H7 (cell line): ENCODE data around the gene MSANTD3. TPM values are rescaled to one million over a fixed set of nuclear protein-coding genes. Genes with fewer than 3 reads are reported as not detected.

Experiments
- DNase-seq: peaks from one replicate; pipeline ENCODE4 v3.0.0; 2012
- H3K27me3 ChIP-seq: 2 replicates; pipeline ENCODE4 v1.6.0; 2011; ENCODE audit warnings: mild to moderate bottlenecking, low read length; ENCODE audit not compliant: control insufficient read depth, insufficient read depth
- H3K36me3 ChIP-seq: replicated peaks from 2 replicates; pipeline ENCODE4 v1.5.1; 2011; ENCODE audit warnings: low read length; ENCODE audit not compliant: control insufficient read depth, insufficient read depth
- H3K4me3 ChIP-seq: 2 replicates; pipeline ENCODE4 v1.5.1; 2011; ENCODE audit warnings: low read depth, mild to moderate bottlenecking, control low read depth, low read length, moderate library complexity; ENCODE audit not compliant: insufficient read depth
- total RNA-seq: library from RNA; depleted of rRNA; stranded (reverse); fragments of >200 nt; shearing (Covaris generic); gene quantifications from 2 replicates; pipeline ENCODE4 v1.2.3, GENCODE V29; 2014; rRNA removed

The MSANTD3 gene
- total RNA-seq, 1 experiment from 2014 or later, result 36.9 TPM

GRCh38 chr9:100489836-100490235 lies 62.9 kb downstream of the MSANTD3 start:
- H3K36me3 ChIP-seq, result no peaks in the 10 kb centered on the region
- H3K4me3 ChIP-seq, result no peak overlapping the region
- H3K27me3 ChIP-seq, result no peaks in the 10 kb centered on the region
- no peak for DNase-seq

GRCh38 chr9:100492952-100493351 lies 66.0 kb downstream of the MSANTD3 start:
- DNase-seq, result no peak
- no peak overlapping the region for H3K4me3 ChIP-seq
- no peaks in the 10 kb centered on the region for H3K36me3 ChIP-seq
- no peaks in the 10 kb centered on the region for H3K27me3 ChIP-seq

- Histone ChIP-seq H3K27me3 (no peaks in the 10 kb centered on the region), H3K36me3 (peaks cover 2% of the 10 kb centered on the region; the same call in 1 of the 2 replicates), H3K4me3 (no peak overlapping the region)
- DNase-seq, result no peak
Observed at GRCh38 chr9:100498592-100498991, 71.6 kb downstream of the MSANTD3 start.

GRCh38 chr9:100499460-100499859 lies 72.5 kb downstream of the MSANTD3 start:
- H3K4me3 ChIP-seq, result no peak overlapping the region
- DNase-seq, result no peak
- H3K36me3 ChIP-seq, result peaks cover 2% of the 10 kb centered on the region; the same call in 1 of the 2 replicates
- no peaks in the 10 kb centered on the region for H3K27me3 ChIP-seq

- Histone ChIP-seq H3K36me3 (peaks cover 2% of the 10 kb centered on the region; the same call in 1 of the 2 replicates), H3K27me3 (no peaks in the 10 kb centered on the region), H3K4me3 (no peak overlapping the region)
- no peak for DNase-seq
Observed at GRCh38 chr9:100499866-100500265, 72.9 kb downstream of the MSANTD3 start.

Other genes starting within 250 kb of the MSANTD3 start
- 44.9 and 57.2 TPM in 2 replicates for gene TEX10, start 74.2 kb upstream of the MSANTD3 start, total RNA-seq
- 30.6 and 36.9 TPM in 2 replicates for gene TMEFF1, start 46.0 kb downstream of the MSANTD3 start, total RNA-seq
- 1.6 and 3.1 TPM in 2 replicates for gene CAVIN4, start 150.9 kb downstream of the MSANTD3 start, total RNA-seq